HepG2 (cell line): ENCODE measurements around the gene SLC19A1. TPM values are rescaled to one million over a fixed set of nuclear protein-coding genes. Genes with fewer than 3 reads are reported as not detected.

ENCODE experiments used
- ARHGAP35 ChIP-seq: sonication (generic); formaldehyde crosslinking; IDR thresholded peaks from 2 replicates; pipeline ENCODE4 v1.9.0; 2022; ENCODE audit warnings: mild to moderate bottlenecking, inconsistent platforms, moderate library complexity, missing genetic modification reagents, borderline replicate concordance
- ATAD3A ChIP-seq: sonication (generic); formaldehyde crosslinking; IDR thresholded peaks from 2 replicates; pipeline ENCODE4 v1.4.0; 2020; ENCODE audit warnings: missing genetic modification reagents
- CENPBD1 ChIP-seq: sonication (generic); formaldehyde crosslinking; IDR thresholded peaks from 2 replicates; pipeline ENCODE4 v1.8.0; 2022; ENCODE audit warnings: missing genetic modification reagents, low read depth, mild to moderate bottlenecking, borderline replicate concordance
- ELF3 ChIP-seq: IDR thresholded peaks from 2 replicates; pipeline ENCODE4 v1.6.1; 2016; ENCODE audit warnings: missing genetic modification reagents, missing compliant biosample characterization
- FOXP1 ChIP-seq, 2 experiments: fragments of 450-650 bp in 1 of 2; IDR thresholded peaks; 2 replicates each; pipeline ENCODE4 v1.6.1; 2017 to 2018; ENCODE audit warnings: antibody characterized with exemption in 1 of 2
- FUBP1 ChIP-seq: sonication (generic); formaldehyde crosslinking; IDR thresholded peaks from 2 replicates; pipeline ENCODE4 v1.5.1; 2020; ENCODE audit warnings: missing genetic modification reagents, mild to moderate bottlenecking, borderline replicate concordance
- HDAC1 ChIP-seq: sonication (generic); formaldehyde crosslinking; IDR thresholded peaks from 2 replicates; pipeline ENCODE4 v1.5.1; 2020; ENCODE audit warnings: mild to moderate bottlenecking, missing genetic modification reagents
- KAT7 ChIP-seq: IDR thresholded peaks from 2 replicates; pipeline ENCODE4 v1.6.1; 2018; ENCODE audit warnings: borderline replicate concordance, missing compliant biosample characterization
- KLF12 ChIP-seq: sonication (generic); formaldehyde crosslinking; IDR thresholded peaks from 2 replicates; pipeline ENCODE4 v1.4.0; 2020; ENCODE audit warnings: missing genetic modification reagents, borderline replicate concordance
- MED13 ChIP-seq: sonication (generic); formaldehyde crosslinking; IDR thresholded peaks from 2 replicates; pipeline ENCODE4 v1.5.0; 2020; ENCODE audit warnings: missing genetic modification reagents
- NAIF1 ChIP-seq: sonication (generic); formaldehyde crosslinking; IDR thresholded peaks from 2 replicates; pipeline ENCODE4 v1.5.0; 2020; ENCODE audit warnings: mild to moderate bottlenecking, missing genetic modification reagents, borderline replicate concordance
- NBN ChIP-seq: fragments of 450-650 bp; conservative IDR thresholded peaks from 2 replicates; pipeline ENCODE4 v1.6.1; 2017
- NKX3-1 ChIP-seq: sonication (generic); formaldehyde crosslinking; IDR thresholded peaks from 2 replicates; pipeline ENCODE4 v1.5.0; 2020; ENCODE audit warnings: missing genetic modification reagents
- RBAK ChIP-seq: sonication (generic); formaldehyde crosslinking; IDR thresholded peaks from 2 replicates; pipeline ENCODE4 v1.5.1; 2020; ENCODE audit warnings: mild to moderate bottlenecking, missing genetic modification reagents
- SP5 ChIP-seq: IDR thresholded peaks from 2 replicates; pipeline ENCODE4 v1.6.1; 2016; ENCODE audit warnings: low read depth, borderline replicate concordance
- TARDBP ChIP-seq: sonication (generic); formaldehyde crosslinking; IDR thresholded peaks from 2 replicates; pipeline ENCODE4 v1.8.0; 2022; ENCODE audit warnings: mild to moderate bottlenecking, missing genetic modification reagents
- TRAFD1 ChIP-seq: sonication (generic); formaldehyde crosslinking; IDR thresholded peaks from 2 replicates; pipeline ENCODE4 v1.5.1; 2020; ENCODE audit warnings: missing genetic modification reagents, mild to moderate bottlenecking, borderline replicate concordance
- USF2 ChIP-seq, 2 experiments: sonication (generic) in 1 of 2; formaldehyde crosslinking in 1 of 2; IDR thresholded peaks; 2 replicates each; pipeline versions ENCODE4 v1.5.1 to v1.6.1; 2011 to 2020; ENCODE audit warnings: borderline replicate concordance in 1 of 2, low read depth in 1 of 2, low read length in 1 of 2, mild to moderate bottlenecking in 1 of 2, missing genetic modification reagents in 1 of 2, moderate library complexity in 1 of 2
- ZFAT ChIP-seq: sonication (generic); formaldehyde crosslinking; conservative IDR thresholded peaks from 2 replicates; pipeline ENCODE4 v1.8.1; 2023; ENCODE audit warnings: missing genetic modification reagents, inconsistent platforms
- ZNF234 ChIP-seq: sonication (generic); formaldehyde crosslinking; conservative IDR thresholded peaks from 2 replicates; pipeline ENCODE4 v1.5.1; 2020; ENCODE audit warnings: mild to moderate bottlenecking, missing genetic modification reagents
- ZNF567 ChIP-seq: sonication (generic); formaldehyde crosslinking; IDR thresholded peaks from 2 replicates; pipeline ENCODE4 v1.8.1; 2023; ENCODE audit warnings: mild to moderate bottlenecking, missing genetic modification reagents, borderline replicate concordance
- ZNF616 ChIP-seq: sonication (generic); formaldehyde crosslinking; IDR thresholded peaks from 2 replicates; pipeline ENCODE4 v1.5.0; 2020; ENCODE audit warnings: low read depth, mild to moderate bottlenecking, missing genetic modification reagents
- ZNF850 ChIP-seq: sonication (generic); formaldehyde crosslinking; conservative IDR thresholded peaks from 2 replicates; pipeline ENCODE4 v1.9.0; 2021; ENCODE audit warnings: mild to moderate bottlenecking, missing genetic modification reagents
- ZSCAN25 ChIP-seq: sonication (generic); formaldehyde crosslinking; IDR thresholded peaks from 2 replicates; pipeline ENCODE4 v1.8.0; 2022; ENCODE audit warnings: mild to moderate bottlenecking, missing genetic modification reagents
- polyA plus RNA-seq, 8 experiments: library from polyadenylated mRNA; depleted of rRNA in 3 of 8; stranded (reverse) in 7 of 8; unstranded in 1 of 8; fragments of >200 nt; fragmentation: Illumina TruSeq in 4 of 8; extraction: Trizol in 4 of 8; gene quantifications; 2 replicates each; pipeline versions ENCODE4 v1.2.1 to v1.2.3, GENCODE V29; 2011 to 2016; ENCODE audit warnings: low read depth in 4 of 8, missing spikeins in 1 of 8, mixed read lengths in 1 of 8; ENCODE audit not compliant: insufficient read depth in 1 of 8
- total RNA-seq, 5 experiments: library from RNA; depleted of rRNA; stranded (reverse); fragments of >200 nt; fragmentation: Illumina TruSeq; extraction: Trizol; gene quantifications; 2 replicates each; pipeline ENCODE4 v1.2.3, GENCODE V29; 2016; ENCODE audit warnings: low read depth in 1 of 5

The SLC19A1 gene
- total and polyA plus RNA-seq, 2 of the 13 experiments (the other 11 are each of a cell fraction or from before 2014, with no cell fraction given): 21.8 to 23.0 TPM

- TF ChIP-seq FUBP1 (CRISPR knock-in tag) (no peak), HDAC1 (CRISPR knock-in tag) (peak; percentile 85), NKX3-1 (CRISPR knock-in tag) (no peak), TRAFD1 (CRISPR knock-in tag) (peak; percentile 77; the same call in 1 of the 2 replicates), RBAK (CRISPR knock-in tag) (no peak), NAIF1 (no peak), USF2 (IDR thresholded peaks at IDR 0.05; ENCODE audit: low read depth, low read length) (no peak), USF2 (CRISPR knock-in tag; IDR thresholded peaks at IDR 0.05; ENCODE audit: borderline replicate concordance) (peak; percentile 35; the same call in 1 of the 2 replicates), KLF12 (CRISPR knock-in tag) (no peak), ZNF850 (CRISPR knock-in tag) (no peak), KAT7 (CRISPR knock-in tag) (no peak), ZNF567 (no peak), ZNF234 (CRISPR knock-in tag) (no peak), ATAD3A (CRISPR knock-in tag) (no peak), ZSCAN25 (CRISPR knock-in tag) (peak; percentile 100), ARHGAP35 (CRISPR knock-in tag) (no peak), FOXP1 (IDR thresholded peaks at IDR 0.05) (no peak), FOXP1 (CRISPR knock-in tag; IDR thresholded peaks at IDR 0.05) (no peak), TARDBP (CRISPR knock-in tag) (no peak), SP5 (CRISPR knock-in tag) (0 out of 2 replicates have a peak, but pooled peaks have one; percentile 19), MED13 (no peak), NBN (no peak), ZNF616 (CRISPR knock-in tag) (no peak), CENPBD1 (no peak), ZFAT (CRISPR knock-in tag) (no peak), ELF3 (CRISPR knock-in tag) (peak; percentile 71; the same call in 1 of the 2 replicates)
Measured at GRCh38 chr21:45528981-45529784, 13.1 kb downstream of the SLC19A1 start (continued).
